GM19468 (cell line): ENCODE results near the gene KCNJ10.
A peak's percentile ranks its signal among the peaks of the same experiment; 100 is the strongest.
"Not testable (repeated sequence)": the region's sequence is repeated elsewhere in the genome, so short reads cannot be mapped to it uniquely, and the experiment has no call there.

Source experiments
- ATAC-seq: cut with Tn5 transposase; IDR thresholded peaks from one replicate; pipeline ENCODE4 v1.9.1; 2021; ENCODE audit warnings: mild to moderate bottlenecking, moderate library complexity, moderate number of reproducible peaks; ENCODE audit not compliant: unreplicated experiment; ENCODE audit errors: extremely low read depth

KCNJ10 gene

DNA sequence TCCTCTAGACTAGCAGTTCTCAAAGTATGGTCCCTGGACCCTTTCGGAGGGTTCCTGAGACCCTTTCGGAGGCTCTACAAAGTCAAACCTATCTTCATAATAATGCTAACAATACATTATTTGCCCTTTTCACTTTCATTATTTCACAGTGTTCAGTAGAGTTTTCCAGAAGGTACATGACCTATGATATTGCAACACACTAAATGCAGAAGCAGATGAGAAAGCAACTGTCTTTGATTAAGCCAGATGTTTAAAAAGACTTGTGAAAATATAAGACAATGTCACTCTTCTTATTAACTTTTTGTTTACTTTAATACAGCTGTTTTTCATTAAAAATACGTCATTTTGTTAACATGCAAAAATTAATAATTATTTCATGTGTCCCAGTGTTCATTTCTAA, 5.8 kb downstream of the KCNJ10 start:
- no peak for ATAC-seq

DNA sequence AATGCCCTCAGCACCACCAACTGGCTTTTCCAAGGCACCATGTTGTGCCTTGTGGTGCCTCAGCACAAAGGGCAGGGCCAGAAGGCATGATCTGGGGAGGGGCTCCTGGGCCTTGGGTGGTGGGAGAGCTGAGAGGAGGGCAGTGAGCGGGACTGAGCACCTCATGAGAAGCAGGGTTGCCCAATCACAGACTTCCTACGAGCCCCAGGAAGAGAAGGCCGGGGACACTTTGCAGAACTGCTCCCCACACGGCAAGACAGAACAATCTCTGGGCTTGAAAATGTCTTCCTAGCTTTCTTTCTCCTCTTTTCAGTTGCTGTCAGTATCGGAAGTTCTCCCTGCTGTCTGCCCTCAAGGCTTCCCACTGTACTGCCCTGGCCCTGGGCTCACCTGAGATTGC, 6.8 kb downstream of the KCNJ10 start:
- ATAC-seq = no peak

DNA sequence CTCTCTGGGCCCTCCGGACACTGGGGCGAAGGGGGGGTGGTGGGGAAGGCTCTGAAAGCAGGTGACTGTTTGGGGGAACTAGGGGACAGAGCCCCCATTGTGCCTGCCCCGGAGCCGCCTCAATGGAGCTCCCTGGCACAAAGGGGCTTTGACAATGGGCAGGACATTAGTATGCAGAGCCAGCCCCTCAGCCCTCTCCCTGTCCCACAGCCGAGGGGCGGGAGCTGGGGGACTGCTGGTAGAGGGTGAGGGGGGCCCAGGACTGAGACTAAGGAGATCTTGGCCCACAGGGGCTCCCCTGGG, 7.8 kb downstream of the KCNJ10 start:
- ATAC-seq = no peak

DNA sequence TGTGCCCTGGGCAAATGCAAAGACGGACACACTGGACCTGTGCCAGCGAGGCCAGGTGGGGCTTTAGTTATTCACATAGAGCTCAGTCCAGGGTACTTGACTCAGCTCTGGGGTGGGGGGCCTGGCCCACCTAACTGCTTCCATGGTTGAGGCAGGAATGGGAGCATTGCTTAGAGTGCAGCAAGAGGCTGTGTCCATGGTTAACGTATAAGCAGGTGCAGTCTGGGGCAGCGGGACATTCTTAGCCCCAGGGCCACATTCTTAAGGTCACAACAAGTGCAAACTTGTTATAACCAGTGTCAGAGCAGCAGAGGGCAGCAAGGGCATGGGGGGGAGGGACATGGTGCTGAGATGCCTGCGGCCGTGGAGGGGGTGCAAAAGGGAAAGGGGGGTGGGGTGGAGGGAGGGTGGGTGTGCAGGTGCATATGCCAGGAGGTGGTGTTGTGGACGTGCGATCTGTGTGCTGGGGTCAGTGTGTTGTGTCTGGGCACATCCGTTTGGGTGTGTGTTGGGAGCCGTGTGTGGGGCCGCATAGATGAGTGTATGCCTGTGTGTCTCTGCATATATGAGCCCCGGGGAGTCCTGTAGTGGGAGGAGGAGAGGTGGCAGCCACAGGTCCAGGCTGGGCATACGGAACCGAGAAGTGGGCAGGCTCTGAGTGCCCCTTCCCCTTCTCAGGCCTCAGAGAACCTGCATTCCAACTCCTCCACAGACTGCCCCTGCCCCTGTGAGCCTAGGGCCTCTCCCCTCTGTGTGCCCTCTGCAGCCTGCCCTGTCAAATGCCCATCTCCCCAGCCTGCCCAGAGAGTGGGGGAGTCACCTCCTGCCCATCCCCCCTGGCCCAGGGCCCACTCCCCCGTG, 8.4 kb downstream of the KCNJ10 start:
- ATAC-seq = no peak

DNA sequence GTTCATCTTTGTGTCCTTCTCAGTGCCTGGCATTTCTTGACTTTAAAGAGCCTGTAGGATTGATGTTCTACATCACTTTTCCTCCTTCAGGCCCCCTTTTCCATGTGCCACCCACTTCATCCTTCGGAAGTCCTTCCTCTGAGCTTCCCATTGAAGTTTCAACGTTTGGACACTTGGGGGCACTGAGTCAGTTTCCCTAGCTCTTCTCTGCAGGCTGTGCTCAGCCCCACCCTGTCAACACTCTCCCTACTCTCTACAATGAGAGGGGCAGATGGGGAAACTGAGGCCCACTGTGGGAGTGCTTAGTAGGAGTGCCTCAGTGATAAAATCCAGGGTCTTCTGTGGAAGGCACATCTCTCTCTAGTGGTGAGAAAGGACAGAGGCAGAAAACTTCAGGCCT, 11.9 kb downstream of the KCNJ10 start:
- ATAC-seq = no peak

DNA sequence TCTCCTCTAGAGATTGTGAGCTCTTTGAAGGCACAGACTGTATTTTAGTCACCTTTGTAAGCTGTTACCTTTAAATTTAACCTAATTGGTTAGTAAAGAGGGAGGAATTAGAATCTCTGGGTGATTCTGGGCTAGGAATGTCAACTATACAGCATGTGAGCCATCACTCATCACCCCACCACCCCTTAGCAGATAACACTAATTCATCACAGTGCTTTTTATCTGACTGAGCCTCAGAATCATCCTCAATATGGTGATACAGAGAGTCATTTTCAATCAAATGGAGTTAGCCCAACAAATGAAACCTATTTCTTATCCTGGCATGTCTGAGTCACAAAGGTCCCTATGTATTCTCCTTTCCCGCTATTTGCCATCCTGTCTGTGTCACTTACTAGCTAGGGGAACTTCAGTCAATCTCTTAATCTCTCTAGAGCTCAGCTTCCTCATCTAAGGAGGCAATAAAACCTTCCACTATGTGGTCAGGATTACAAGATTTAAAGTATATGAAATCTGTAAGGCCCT, 13.3 kb downstream of the KCNJ10 start:
- no peak for ATAC-seq

DNA sequence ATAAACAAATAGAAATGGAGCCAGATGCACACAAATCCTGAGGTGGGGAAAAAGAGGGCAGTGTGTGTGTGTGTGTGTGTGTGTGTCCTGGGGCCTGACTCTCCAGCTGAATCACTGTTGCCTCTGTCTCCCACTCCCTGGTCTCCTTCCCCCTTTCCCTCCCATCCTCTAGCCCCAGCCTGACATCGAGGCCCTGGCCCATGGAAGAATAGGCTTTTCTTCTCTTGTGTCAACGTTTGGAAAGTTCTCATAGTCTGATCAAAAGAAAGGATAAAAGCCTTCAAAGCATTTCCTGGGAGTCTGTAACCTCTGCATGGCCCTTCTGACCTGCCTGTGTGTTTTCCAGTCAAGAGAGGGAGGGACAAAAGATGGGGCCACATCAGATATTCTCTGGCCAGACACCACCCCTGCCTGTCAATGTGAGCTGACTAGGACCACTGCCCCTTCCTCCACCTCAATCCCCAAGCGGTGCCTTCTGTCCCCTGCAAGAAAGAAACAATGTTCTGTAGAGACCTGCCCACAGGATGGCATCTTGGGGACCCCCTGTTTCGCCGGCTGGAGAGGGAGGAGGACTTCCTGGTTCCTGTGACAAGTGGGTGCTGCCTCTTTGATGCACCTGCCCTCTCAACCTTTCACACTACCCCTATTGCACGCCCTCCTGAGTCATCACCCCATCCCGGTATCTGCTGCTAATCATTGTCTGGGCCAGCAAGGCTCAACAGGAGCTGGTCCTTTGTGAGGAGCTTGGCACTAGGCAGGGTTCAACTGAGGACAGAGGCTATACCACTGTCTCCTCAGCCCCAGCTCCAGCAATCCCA, 16.2 kb downstream of the KCNJ10 start:
- ATAC-seq = no peak

DNA sequence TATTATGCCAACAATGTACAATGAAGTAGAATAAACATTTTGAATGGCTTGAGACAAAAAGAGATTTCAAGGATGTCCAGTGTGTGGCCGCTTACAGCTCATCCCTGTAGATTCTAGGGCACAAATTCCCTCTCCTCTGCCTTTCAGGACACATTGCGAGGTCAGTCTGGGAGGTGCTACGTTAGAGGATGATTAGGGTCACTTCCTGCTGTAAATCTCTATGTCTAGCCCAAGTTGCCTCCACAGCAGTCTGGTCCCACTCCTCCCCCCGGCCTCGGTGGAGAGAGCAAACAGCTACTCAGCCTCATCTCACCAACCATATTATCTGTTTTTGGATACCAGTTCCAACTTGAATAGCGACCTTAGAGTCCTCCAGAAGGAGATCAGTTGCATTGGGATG, 17.0 kb downstream of the KCNJ10 start:
- ATAC-seq = no peak

DNA sequence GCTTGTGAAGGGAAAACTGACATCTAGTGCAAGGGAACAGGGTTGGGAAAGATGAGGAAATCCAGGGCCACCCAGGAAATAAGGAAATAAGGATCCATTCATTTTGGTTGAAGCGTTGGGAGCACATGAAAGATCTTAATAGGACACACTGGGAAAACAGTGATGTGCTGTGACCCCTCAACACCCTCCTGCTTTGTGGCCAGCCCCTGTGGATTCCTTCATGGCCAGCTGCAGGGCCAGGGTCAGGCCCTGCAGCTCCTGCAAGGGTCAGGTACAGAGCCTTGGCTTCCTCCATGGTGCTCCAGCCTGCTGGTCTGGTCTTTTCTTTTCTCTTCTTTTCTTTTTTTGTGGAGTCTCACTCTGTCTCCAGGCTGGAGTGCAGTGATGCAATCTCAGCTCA, 19.3 kb downstream of the KCNJ10 start:
- ATAC-seq = no peak

DNA sequence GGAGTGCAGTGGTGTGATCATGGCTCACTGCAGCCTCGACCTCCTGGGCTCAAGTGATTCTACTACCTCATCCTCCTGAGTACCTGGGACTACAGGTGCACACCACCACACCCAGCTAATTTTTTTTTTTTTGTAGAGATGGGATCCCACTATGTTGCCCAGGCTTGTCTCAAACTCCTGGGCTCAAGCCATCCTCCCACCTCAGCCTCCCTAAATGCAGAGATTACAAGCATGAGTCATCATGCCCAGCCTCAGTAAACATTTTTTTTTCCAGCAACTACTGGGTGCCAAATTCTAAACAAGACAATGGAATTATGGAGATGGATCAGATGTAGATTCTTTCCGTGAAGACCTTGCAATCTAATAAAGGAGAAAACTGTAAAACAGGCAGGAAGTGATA, 19.8 kb downstream of the KCNJ10 start:
- ATAC-seq = not testable (repeated sequence)

DNA sequence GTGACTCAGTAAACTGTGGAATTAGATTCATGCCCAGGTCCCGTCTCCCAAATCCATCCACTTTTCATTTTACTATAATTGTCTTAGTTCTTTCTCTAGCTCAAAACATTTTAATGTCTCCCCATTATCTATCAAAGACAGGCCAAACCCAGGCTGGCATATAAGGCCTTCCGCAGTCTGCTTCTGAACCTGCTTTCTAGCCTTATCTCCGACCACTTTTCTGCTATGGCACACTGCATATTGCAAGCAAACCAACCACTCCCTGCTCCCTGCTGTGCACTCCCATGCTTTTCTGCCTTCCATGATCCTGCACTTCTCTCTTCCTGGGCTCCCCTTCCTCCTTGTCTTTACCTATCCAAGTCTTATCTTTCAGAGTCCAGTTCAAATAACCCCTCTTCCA, 20.9 kb downstream of the KCNJ10 start:
- ATAC-seq = no peak

DNA sequence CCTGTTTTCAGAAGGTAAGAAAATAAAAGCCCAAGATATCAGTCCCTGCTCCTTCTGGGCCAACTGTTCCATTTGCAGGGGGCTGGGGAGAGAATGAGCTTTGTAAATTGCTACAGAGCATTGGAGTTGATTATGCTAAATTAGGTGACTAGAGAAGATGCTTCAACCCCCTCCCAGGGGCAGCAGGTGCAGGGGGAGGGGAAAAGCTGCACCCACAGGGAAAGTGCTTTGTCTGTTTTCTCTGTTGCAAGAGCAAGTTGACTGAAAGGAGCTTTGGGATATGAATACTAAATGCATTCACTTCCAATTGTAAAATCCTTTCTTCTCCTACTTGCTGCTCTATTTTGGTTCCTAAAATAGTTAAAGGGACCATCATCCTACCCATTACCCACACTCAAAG, 21.6 kb downstream of the KCNJ10 start:
- no peak for ATAC-seq

DNA sequence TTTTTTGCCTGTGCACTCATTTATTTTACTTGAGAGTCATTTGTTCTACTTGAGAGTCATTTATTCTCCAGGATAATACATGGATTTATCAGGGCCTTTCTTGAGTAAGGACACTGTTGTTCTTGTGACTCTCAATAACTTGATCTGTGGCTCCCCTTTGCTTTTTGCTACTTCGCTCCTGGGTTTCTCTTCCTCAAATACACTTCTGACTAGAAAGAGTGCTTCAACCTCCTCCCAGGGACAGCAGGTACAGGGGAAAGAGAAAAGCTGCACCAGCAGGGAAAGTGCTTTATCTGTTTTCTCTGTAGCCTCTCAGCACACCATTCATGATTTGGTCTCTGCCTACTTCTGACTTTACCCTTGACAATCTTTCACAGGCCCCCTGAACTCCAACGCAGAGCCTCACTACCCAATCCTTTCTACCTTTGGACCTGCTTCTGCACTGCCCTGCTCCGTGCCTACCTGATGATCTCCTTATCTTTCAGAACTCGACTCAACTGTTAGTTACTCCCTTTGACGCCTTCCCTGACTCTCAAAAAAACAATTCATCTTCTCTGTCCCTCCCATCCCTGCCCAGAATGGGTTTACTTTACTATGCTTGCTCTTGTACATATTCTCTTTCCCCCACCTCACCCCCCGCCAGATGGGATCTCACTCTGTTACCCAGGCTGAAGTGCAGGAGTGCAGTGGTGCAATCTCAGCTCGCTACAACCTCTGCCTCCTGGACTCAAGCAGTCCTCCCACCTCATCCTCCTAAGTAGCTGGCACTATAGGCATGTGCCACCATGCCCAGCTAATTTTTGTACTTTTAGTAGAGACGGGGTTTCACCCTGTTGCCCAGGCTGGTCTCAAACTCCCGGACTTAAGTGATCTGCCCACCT, 22.6 kb downstream of the KCNJ10 start:
- ATAC-seq = no peak

DNA sequence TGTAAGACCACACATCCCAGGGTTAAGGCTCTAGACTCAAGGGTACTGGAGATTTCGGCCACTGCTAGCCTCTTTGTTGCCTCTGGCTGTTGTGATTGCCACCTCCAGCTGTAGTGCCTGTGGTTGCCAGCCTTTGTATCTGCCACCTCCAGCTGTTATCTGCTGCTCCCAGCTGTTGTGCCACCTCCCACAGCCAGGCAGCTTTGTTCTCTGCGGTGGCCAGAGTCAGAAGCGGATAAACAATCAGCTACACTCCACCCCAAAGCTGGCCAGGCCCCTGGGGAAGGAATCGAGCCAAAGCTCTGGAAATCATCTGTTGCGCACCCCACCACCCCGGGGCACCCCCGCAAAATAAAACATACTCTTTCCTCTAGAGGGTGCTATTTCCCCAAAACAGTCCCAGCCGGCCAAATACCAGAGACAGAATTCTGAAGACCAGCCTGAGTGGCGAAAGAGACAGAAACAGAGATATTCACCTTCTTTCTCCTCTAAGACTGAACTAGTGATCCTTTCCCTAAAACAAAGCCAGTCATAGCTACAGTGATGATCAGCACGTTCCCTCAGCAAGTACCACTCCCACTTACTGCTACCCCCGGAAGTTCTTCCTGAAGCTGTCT, 23.4 kb downstream of the KCNJ10 start:
- ATAC-seq = no peak

DNA sequence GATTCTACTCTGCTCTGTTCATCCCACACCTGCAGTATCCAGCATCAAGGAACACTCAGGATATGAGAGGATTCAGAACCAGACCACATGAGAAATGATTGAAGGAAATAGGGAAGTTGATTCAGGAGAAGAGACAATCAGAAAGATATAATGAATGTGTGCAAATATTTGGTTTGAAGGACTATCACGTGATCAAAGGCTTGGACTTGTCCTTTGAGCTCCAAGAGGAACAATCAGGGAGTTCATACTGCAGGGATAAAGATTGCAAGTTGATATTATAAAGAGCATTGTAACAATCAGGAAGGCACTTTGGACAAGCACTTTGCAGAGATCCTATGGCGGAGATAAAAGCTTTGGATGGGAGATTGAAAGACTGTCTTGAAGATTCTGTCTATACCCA, 24.3 kb downstream of the KCNJ10 start:
- no peak for ATAC-seq

DNA sequence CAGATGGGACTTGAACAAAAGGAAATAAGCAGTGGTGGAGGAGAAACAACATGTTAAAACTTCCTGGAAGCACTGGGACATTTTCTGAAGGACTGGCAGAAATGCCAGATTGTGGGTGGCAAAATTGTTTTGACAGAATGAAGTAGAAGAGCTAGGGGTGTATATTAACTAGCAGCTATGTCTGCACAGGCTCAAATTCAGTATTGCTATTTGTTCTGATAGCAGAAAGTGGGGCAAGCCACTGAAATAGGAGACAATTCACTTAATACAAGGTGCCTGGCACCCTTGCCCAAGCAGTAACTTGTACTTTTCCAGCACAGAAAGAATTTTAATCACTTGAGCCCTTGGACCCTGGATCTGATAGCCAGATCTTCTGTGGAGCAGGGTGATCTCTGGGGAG, 26.4 kb downstream of the KCNJ10 start:
- ATAC-seq = no peak

DNA sequence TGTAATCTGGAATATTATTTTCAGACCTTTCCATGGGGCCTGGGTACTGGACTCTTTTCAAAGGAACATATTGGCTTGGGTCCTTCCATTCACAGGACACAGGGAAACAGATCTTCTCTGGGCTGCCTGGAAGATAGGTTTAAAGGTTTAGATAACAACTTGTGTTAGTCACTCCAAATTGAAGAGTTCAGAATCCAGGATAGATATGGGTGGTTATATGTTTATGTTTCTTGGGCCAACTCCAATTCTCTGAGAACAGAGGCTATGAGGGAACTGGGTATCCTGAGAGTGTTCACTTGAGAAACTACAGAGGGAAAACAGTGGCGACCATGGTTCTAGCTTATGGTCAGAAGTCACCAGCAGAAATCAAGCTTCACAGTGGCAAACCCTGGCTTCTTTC, 29.5 kb downstream of the KCNJ10 start:
- no peak for ATAC-seq

DNA sequence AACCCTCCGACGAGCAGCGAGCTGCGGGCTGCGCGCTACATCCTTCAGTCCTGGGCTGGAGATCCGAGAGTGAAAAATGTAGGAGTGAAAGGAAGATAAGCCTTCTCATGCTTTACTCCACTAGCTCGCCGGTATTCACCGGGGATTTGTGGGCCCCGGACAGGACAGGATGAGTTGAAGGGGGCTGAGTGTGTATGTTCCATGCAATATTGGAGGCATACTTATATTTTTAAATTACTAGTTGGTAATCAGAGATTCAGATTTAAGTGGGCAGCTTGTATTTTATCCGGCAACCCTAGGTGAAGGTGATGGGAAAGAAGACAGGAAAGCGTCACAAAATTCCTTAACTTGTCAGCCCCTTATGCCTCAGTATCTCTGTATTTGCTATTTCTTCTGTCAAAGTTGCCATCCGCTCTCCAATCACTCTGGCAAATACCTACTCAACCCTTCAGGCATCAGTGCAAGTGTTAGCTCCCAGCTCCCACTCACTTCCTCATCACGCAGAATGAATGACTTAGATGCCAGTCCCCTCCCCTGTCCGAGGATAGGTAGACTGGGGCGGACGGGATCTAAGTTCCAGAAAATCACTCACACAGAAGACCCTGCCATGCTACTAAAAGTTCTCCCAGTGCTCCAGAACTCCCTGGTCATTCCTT, 37.7 kb downstream of the KCNJ10 start:
- no peak for ATAC-seq

DNA sequence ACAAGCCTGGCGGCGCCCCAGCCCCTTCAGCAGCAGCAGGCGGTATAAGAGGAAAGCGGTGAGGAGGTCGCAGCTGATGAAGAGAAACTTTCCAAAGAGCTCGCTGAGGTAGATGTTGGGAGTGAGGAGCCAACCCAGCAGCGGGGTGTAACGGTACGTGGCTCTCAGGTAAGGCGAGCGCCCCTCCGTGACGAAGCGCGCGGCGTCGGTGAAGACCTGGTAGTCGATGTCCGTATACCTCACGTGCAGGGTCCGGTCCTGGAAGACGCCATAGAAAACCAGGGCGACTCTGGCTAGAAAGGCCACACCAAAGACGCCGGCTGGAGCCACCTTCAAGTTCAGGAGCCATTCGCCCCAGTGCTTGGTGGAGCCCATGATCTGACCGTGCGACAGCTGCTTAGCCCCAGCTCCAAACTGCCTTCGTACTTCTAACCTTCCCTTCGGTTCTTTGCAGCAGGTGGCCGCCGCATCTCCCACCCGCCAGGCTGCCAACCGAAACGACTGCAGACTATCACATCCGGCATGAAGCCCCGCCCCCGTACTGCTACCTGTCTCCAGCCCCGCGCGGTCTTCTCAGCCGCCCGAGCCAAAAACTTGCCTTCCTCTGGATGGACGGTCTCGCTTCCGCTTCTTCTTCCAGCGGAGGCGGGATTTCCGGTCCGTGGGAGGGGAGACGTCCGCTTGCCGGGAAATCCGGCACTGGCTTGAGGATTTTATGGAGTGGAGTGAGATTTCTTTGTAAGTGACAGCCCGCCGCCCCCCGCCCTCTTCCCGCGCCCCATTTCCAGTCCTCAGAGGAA, 38.4 kb downstream of the KCNJ10 start, which contains the start of gene PIGM:
Gene PIGM (minus strand): TSS at position 626 of the 800 bp plus-strand sequence. CDS start 251 bp downstream, at position 375.
- ATAC-seq = peak; percentile 94
